GM18870 (cell line): ENCODE data around the gene FTCDNL1.

Source experiments
- ATAC-seq: cut with Tn5 transposase; IDR thresholded peaks from one replicate; pipeline ENCODE4 v1.9.1; 2021; ENCODE audit warnings: moderate library complexity; ENCODE audit not compliant: unreplicated experiment

FTCDNL1 gene

GRCh38 chr2:199842631-199843395 is 8.2 kb downstream of the FTCDNL1 start:
- no peak for ATAC-seq

GRCh38 chr2:199841409-199841808 is 9.6 kb downstream of the FTCDNL1 start:
- no peak for ATAC-seq

- ATAC-seq, result no peak
These were observed 12.6 kb downstream of the FTCDNL1 start for GRCh38 chr2:199838399-199838798.

- no peak for ATAC-seq
These were observed 14.0 kb downstream of the FTCDNL1 start for GRCh38 chr2:199836943-199837342.

GRCh38 chr2:199833525-199833924 is 17.5 kb downstream of the FTCDNL1 start:
- no peak for ATAC-seq

GRCh38 chr2:199830531-199830930 is 20.5 kb downstream of the FTCDNL1 start:
- ATAC-seq, result no peak

GRCh38 chr2:199829628-199830027 is 21.4 kb downstream of the FTCDNL1 start:
- no peak for ATAC-seq

GRCh38 chr2:199819746-199820145 is 31.2 kb downstream of the FTCDNL1 start:
- no peak for ATAC-seq

GRCh38 chr2:199818754-199819153 is 32.2 kb downstream of the FTCDNL1 start:
- ATAC-seq, result no peak

GRCh38 chr2:199818026-199818425 is 33.0 kb downstream of the FTCDNL1 start:
- no peak for ATAC-seq

GRCh38 chr2:199814817-199815211 is 36.2 kb downstream of the FTCDNL1 start:
- no peak for ATAC-seq

- ATAC-seq, result peak; percentile 58
These were observed 36.7 kb downstream of the FTCDNL1 start for GRCh38 chr2:199814101-199814816.

GRCh38 chr2:199812493-199812892 is 38.5 kb downstream of the FTCDNL1 start:
- no peak for ATAC-seq

- no peak for ATAC-seq
These were observed 39.6 kb downstream of the FTCDNL1 start for GRCh38 chr2:199811346-199811745.

GRCh38 chr2:199810422-199811171 is 40.4 kb downstream of the FTCDNL1 start:
- no peak for ATAC-seq

- no peak for ATAC-seq
These were observed 43.0 kb downstream of the FTCDNL1 start for GRCh38 chr2:199807966-199808365.

- no peak for ATAC-seq
These were observed 44.8 kb downstream of the FTCDNL1 start for GRCh38 chr2:199806179-199806578.

- no peak for ATAC-seq
These were observed 46.2 kb downstream of the FTCDNL1 start for GRCh38 chr2:199804831-199805230.

GRCh38 chr2:199798831-199799580 is 52.0 kb downstream of the FTCDNL1 start:
- no peak for ATAC-seq

- ATAC-seq, result peak; percentile 67
These were observed 53.3 kb downstream of the FTCDNL1 start for GRCh38 chr2:199797431-199798403.
